ENCODE results near the gene TNFAIP8. TPM values are rescaled to one million over a fixed set of nuclear protein-coding genes. Genes with fewer than 3 reads are reported as not detected.

The TNFAIP8 gene
- total RNA-seq, 1 experiment from 2014 or later, result 7.3 TPM

- Histone ChIP-seq H4K5ac (ENCODE audit: insufficient read length, low read depth, low read length) (no peak overlapping the region), H3K14ac (ENCODE audit: insufficient read depth, low read length) (no peak overlapping the region), H3K27ac (ENCODE audit: insufficient read length, low read depth, low read length) (no peak overlapping the region), H3K23ac (ENCODE audit: insufficient read length, low read depth, low read length) (no peak overlapping the region), H3K9ac (ENCODE audit: extremely low read depth, insufficient read length, low read length) (no peak overlapping the region), H2BK5ac (ENCODE audit: insufficient read length, low read length) (no peak overlapping the region), H3K4me1 (ENCODE audit: insufficient read depth, low read length) (peaks cover 10% of the 10 kb centered on the region), H4K8ac (replicated peaks; ENCODE audit: insufficient read length, low read depth, low read length) (no peak overlapping the region), H2BK12ac (ENCODE audit: insufficient read length, low read depth, low read length) (no peak overlapping the region), H3K79me1 (ENCODE audit: insufficient read depth, low read depth, low read length, poor library complexity, severe bottlenecking) (peaks cover 2% of the 10 kb centered on the region), H2BK120ac (ENCODE audit: low read depth, low read length, poor library complexity, severe bottlenecking) (no peak overlapping the region), H3K27me3 (ENCODE audit: insufficient read depth, low read length) (no peaks in the 10 kb centered on the region), H3K79me2 (ENCODE audit: insufficient read depth, low read length) (no peaks in the 10 kb centered on the region), H4K91ac (ENCODE audit: insufficient read length, low read depth, low read length) (no peak overlapping the region), H2AK5ac (ENCODE audit: insufficient read length, low read length) (no peak overlapping the region), H2BK15ac (ENCODE audit: low read depth, low read length) (no peak overlapping the region), H3K18ac (ENCODE audit: insufficient read length, low read depth, low read length) (no peak overlapping the region), H2AFZ (ENCODE audit: low read length) (no peak overlapping the region), H2BK20ac (ENCODE audit: low read depth, low read length, poor library complexity, severe bottlenecking) (no peak overlapping the region), H3K9me3 (ENCODE audit: control insufficient read depth, low read depth, low read length) (no peaks in the 10 kb centered on the region), H3K4me2 (ENCODE audit: insufficient read depth, insufficient read length, low read length) (no peak overlapping the region), H3K56ac (ENCODE audit: insufficient read length, low read depth, low read length) (no peak overlapping the region), H4K20me1 (ENCODE audit: control insufficient read depth, insufficient read depth, insufficient read length) (no peaks in the 10 kb centered on the region), H3K4ac (ENCODE audit: low read depth, low read length) (no peak overlapping the region), H3T11ph (ENCODE audit: low read length) (no peak overlapping the region), H3K23me2 (ENCODE audit: insufficient read length, low read depth, low read length, poor library complexity, severe bottlenecking) (no peaks in the 10 kb centered on the region)
- no CpG with 5 or more reads among the region's 3 CpGs for WGBS (ENCODE audit: extremely low coverage, insufficient read length, low lambda C conversion rate)
- Mint-ChIP-seq H3K4me1 (peaks cover 46 to 48% of the 10 kb centered on the region in 2 experiments), H3K36me3 (ENCODE audit: insufficient read depth in 1 of 3, low read depth in 3 of 3) (0 out of 7 replicates have a peak, but pooled peaks cover 0 to 2% (median 0%) of the 10 kb centered on the region in 3 experiments), H3K27me3 (ENCODE audit: low read depth) (no peaks in the 10 kb centered on the region), H3K9me3 (no peaks in the 10 kb centered on the region), H3K4me3 (no peak overlapping the region), H3K27ac (no peak overlapping the region)
- no peak for DNase-seq
- TF ChIP-seq CTCF (conservative IDR thresholded peaks at IDR 0.05), result no peak
Observed at GRCh38 chr5:119343766-119344165, 12.1 kb upstream of the TNFAIP8 start.

All from H9 (cell line).